Activated CD4-positive, alpha-beta T cell treated with anti-CD3 and anti-CD28 coated beads for 4 hours (primary cell): ENCODE data around the gene ETS2.

Experiments used
- DNase-seq, 2 donors: peaks; one replicate each; pipeline ENCODE4 v3.0.0-alpha.2; 2020

Gene ETS2

DNA sequence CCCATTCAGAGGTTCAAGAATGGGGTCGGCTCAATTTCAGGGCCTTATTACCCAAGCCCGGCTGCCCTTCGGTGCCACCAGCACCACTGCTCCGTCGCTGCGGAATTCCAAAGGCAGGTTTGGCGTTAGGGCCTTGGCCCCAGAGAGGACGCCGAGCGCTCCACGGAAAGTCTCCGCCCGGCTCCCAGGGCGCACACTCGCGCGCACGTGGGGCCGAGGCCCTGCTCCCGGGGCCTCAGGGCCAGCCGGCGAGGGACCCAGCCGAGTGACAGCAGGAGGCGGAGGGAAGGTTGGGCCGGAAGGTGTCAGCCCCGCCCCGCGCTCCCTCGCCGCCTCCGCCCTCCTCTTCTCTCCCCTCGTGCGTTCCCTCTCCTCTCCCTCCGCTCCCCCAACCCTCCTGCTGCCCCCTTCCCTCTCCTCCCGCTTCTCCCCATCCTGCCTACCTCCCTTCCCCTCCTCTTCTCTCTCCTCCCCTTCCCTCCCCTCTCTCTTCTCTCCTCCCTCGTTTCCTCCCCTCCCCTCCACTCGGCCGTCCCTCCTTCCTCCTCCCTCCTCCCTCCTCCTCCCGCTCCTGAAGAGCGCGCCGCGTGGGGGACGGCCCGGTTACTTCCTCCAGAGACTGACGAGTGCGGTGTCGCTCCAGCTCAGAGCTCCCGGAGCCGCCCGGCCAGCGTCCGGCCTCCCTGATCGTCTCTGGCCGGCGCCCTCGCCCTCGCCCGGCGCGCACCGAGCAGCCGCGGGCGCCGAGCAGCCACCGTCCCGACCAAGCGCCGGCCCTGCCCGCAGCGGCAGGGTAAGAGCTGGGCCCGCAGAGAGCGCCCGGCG is at the start of gene ETS2:
Gene ETS2 (plus strand): TSS at position 602 of the 825 bp plus-strand sequence. CDS start 4,106 bp downstream, outside the sequence.
- DNase-seq: peak; percentile 74 to 78

GRCh38 chr21:38756746-38757145 is 49.0 kb upstream of the ETS2 start:
- no peak for DNase-seq

GRCh38 chr21:38758501-38759214 is 47.1 kb upstream of the ETS2 start:
- DNase-seq: no peak

GRCh38 chr21:38759413-38759812 is 46.3 kb upstream of the ETS2 start:
- DNase-seq: no peak

GRCh38 chr21:38760017-38760761 is 45.5 kb upstream of the ETS2 start:
- DNase-seq: no peak

DNA sequence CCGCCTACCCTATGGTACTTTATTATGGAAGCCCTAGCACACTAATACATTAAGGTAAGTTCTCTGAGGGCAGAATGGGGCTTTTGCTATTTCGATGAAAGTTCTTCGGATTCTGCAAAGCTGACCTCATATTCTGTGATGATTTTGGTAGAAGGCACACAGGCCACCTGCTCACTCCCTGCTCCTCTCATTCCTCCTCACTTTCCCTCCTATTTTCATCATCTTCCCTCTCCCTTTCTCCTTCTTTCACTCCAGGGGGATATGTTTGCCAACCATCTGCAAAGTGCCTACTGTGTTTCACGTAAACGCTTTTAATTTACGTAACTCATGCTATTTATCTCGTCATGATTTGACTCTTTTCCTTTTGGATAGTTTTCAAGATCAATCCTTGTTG is 45.0 kb upstream of the ETS2 start:
- no peak for DNase-seq

DNA sequence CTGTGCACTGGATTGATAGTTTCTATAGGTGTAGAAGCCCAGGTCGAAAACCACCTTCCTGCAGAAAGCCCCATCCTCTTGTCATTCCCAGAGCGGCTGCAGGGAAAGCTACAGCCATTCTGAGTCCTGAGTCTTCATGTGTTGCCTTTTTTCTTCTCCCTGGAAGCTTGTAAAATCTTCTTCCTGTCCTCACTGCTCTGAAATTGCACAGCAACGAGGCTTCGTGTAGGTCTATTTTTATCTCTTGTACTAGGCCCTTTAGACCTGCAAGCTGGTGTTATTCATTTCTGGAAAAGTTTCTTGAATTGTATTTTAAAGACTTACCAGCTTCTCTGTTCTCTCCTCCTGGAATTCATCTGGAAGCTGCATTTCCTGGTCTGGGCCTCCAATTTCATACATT is 44.2 kb upstream of the ETS2 start:
- DNase-seq: no peak

GRCh38 chr21:38765056-38765455 is 40.7 kb upstream of the ETS2 start:
- no peak for DNase-seq

GRCh38 chr21:38766987-38767722 is 38.6 kb upstream of the ETS2 start:
- DNase-seq: peak; percentile 44 to 46

DNA sequence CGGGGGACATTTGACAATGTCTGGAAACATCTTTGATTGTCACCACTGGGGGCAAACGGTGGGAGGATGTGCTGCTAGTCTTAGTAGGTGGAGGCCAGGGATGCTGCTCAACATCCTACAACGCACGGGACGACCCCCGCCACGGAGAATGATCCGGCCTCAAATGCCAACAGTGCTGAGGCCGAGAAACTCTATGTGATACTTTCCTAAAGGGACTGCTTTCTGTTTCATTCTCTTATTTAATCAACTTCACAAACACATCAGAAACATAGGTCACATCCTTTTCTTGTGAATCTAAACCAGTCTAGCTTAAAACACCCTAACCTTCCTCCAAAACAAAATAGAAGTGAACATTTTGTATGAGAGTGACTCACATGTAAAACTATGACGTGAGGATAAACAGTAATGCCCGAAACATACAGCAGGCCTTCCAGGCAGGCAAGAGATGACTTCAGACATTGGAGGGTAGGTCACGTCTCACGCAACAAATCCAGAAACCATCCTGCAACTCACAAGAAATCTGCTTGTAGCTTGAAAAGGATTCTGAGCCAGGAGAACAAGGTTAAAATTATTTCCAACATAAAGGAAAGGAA is 37.2 kb upstream of the ETS2 start:
- DNase-seq: peak; percentile 33 to 45

DNA sequence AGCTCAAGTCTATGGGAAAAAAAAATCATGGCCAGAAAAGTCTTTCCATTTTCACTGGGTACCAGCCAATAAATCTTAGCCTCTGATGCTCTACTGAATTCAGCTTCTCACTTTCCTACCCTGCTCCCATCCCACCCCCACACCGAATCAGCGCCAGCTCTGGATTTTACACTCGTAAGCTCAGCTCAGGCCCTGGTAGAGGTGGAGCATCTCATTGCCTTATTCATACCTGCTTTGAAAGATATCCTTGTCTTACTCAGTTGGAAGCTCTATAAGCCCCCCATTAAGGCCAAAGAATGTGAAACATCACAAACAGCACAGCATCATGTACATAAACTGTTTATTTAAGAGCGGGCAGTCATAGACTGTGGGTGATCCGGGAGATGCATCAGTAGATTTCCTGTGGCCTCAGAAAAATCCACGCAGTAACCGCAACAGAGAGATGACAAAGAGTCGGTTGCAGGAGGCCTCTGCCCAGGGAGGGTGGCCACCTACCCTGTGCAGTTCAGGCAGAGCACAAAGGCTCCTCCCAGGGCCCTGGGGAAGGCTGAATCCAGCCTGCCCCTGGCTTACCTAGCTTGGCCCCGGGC is 36.4 kb upstream of the ETS2 start:
- no peak for DNase-seq

GRCh38 chr21:38770660-38771059 is 35.1 kb upstream of the ETS2 start:
- DNase-seq: no peak

DNA sequence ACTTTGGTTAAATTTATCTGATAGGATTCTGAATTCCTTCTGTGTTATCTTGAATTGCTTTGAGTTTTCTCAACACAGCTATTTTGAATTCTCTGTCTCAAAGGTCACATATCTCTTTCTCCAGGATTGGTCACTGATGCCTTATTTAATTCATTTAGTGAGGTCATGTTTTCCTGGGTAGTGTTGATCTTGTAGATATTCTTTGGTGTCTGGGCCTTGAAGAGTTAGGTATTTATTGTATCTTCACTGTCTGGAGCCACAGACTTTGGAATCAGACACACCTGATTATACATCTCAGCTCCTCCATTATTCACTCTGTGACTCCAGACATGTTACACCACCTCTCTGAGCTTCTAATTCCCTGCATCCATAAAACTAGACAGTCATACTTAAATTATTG is 34.2 kb upstream of the ETS2 start:
- DNase-seq: no peak

DNA sequence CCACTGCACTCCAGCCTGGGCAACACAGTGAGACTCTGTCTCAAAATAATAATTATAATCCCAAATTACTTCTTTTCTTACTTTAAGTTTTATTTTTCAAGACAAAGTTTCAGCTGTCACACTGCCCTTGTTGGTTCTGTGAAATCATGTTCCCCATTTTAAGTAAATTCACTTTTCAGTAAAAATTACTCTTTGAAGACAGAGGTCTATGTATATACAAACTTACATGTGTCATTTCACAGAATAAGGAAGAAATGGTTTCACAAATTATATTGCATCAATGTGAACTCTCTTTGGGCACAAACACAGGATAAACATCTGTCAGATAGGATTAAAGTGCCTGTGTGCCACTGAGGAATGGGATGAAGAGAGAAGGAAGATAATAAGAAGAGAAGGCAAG is 33.1 kb upstream of the ETS2 start:
- no peak for DNase-seq

DNA sequence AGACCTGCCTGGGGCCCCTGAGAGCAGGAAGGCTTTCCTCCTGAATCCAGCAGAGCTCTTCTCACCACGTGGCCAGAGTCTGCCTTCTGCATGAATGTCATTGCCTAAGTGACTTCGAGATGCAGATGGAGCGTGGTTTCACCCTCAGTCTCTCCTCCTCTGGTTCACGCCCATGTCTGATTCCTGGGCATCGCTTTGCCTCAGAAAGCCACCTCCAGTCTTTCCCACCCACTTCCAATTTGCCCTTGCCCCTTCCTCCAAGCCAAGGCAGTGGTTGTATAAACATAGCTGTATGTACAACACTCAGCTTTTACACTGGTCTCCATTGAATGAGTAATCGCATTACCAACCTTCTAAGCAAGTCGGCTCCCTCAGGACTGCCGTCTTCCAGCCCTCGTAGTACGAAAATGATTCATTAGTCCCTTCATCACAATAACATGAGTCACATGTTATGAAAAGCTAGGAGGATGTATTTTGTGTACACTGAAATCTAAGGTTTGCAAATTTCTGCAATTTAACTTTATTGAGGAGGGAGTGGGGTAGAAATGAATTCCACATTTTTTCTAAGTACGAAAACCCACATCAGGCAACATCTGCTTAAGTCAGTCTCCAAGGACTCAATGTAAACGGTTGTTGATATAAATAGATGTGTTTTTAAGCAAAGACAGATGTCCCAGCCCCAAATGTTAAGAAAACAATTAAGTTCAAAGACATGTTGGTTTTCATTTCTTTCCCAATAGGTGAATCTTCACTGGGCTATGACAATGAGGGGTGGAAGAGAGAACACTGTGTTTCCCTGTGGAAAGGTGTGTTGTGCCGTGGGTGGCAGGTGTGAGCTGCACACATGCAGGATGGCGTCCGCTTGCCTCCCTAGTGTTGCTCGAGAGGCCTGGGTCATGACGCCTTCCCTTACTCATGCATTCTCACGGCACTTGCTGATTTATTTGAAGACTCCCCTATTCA is 32.3 kb upstream of the ETS2 start:
- no peak for DNase-seq

DNA sequence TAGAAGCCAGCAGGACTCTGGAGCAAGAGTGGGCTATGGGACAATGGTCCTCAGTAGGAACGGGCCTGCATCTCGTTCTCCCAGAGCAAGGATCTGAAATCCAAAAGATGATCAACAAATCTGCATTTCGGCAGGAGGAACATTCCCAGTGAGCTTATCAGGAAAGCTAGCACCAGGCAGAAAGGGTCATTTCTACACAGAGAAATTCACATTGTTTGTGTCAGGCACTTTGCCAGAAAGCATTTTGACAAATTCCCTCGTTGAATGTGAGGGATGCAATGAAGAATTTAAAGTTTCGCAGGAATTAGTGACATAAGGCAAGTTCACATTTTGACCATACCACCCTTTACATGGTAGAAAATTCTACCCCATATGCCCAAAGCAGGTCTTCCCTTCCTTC is 31.6 kb upstream of the ETS2 start:
- no peak for DNase-seq

DNA sequence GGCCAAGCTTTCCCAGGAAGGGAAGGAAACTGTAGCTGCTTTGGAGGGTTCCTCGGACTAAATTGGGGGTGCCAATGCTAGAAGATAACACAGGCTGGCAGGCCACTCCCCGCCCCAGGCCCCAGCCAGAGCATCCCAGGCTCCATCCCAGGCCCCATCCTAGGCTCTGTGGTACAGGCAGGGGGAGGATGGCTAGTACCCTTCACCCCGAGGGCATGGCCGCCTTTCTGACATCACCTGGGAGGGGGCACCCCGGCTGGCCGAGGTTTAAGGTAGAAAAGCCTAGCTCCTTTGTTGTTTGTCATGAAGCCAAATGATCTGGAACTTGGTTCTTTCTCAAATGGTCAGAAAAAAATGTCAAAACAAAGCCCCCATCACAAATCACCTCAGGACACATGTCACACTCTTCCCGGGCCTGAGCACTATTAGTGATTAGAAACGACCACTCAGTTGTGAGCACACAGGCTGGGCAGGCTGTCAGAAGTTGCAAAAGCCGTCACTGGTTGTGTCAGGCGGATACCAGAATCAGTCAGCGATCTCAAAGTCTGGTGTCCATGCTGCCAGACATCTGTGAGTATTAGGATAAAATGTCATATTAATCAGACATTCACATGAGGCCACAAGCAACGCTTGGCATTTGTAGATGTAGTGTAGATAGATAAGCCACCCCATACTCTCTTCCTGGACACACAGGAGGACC is 31.0 kb upstream of the ETS2 start:
- DNase-seq: no peak

- DNase-seq: no peak
Observed at GRCh38 chr21:38775733-38776132, 30.0 kb upstream of the ETS2 start.

- no peak for DNase-seq
Observed at GRCh38 chr21:38777015-38777414, 28.7 kb upstream of the ETS2 start.

- DNase-seq: no peak
Observed at GRCh38 chr21:38777531-38777930, 28.2 kb upstream of the ETS2 start.
